Lung (tissue), 12 donors: ENCODE results near the gene ALKBH3. TPM values are rescaled to one million over a fixed set of nuclear protein-coding genes. Genes with fewer than 3 reads are reported as not detected.

Experiments used
- ATAC-seq: fragments of 200-7000 bp; cut with Tn5 transposase; one replicate; pipeline ENCODE4 v1.9.1; 2020; ENCODE audit warnings: moderate number of reproducible peaks; ENCODE audit not compliant: insufficient read depth, low FRiP score
- DNase-seq, 3 donors: peaks; one replicate each; pipeline ENCODE4 v3.0.0-alpha.2; 2013 to 2017
- H3K27ac ChIP-seq, 2 donors: one replicate each; pipeline ENCODE4 v1.5.1; 2013; ENCODE audit warnings: mild to moderate bottlenecking in 2 of 2, moderate library complexity in 2 of 2, control low read depth in 1 of 2, inconsistent platforms in 1 of 2, low read depth in 1 of 2, low read length in 1 of 2
- H3K27me3 ChIP-seq, 3 donors: one replicate each; pipeline ENCODE4 v1.5.1; 2013; ENCODE audit warnings: low read length in 2 of 3; ENCODE audit not compliant: control insufficient read depth in 3 of 3, insufficient read depth in 3 of 3
- H3K36me3 ChIP-seq, 4 donors: one replicate each; pipeline ENCODE4 v1.5.1; 2013; ENCODE audit warnings: low read length in 4 of 4, mild to moderate bottlenecking in 1 of 4, moderate library complexity in 1 of 4; ENCODE audit not compliant: control insufficient read depth in 4 of 4, insufficient read depth in 4 of 4
- H3K4me1 ChIP-seq, 5 donors: one replicate each; pipeline ENCODE4 v1.5.1; 2013; ENCODE audit warnings: low read length in 5 of 5, mild to moderate bottlenecking in 2 of 5, moderate library complexity in 1 of 5; ENCODE audit not compliant: control insufficient read depth in 5 of 5, insufficient read depth in 5 of 5
- H3K4me3 ChIP-seq: one replicate; pipeline ENCODE4 v1.5.1; 2013; ENCODE audit warnings: mild to moderate bottlenecking, control low read depth, moderate library complexity
- H3K9ac ChIP-seq, 2 donors: one replicate each; pipeline ENCODE4 v1.5.1; 2013; ENCODE audit warnings: low read length in 2 of 2, control low read depth in 1 of 2; ENCODE audit not compliant: insufficient read depth in 1 of 2
- H3K9me3 ChIP-seq, 4 donors: one replicate each; pipeline ENCODE4 v1.5.1; 2013; ENCODE audit warnings: low read length in 3 of 4, mild to moderate bottlenecking in 1 of 4, moderate library complexity in 1 of 4; ENCODE audit not compliant: control insufficient read depth in 4 of 4, insufficient read depth in 3 of 4
- WGBS, 2 donors: extraction: QIAGEN DNeasy Blood & Tissue Kit; methylation state at CpG; one replicate each; pipeline ENCODE4 v1.1.7; 2013; 5-methylcytosine and 5-hydroxymethylcytosine counted together
- polyA plus RNA-seq, 2 donors: library from polyadenylated mRNA; stranded (reverse); fragments of 200-250 nt; gene quantifications; one replicate each; pipeline ENCODE4 v1.2.1, GENCODE V29; 2013
- total RNA-seq, 2 donors: library from RNA; depleted of rRNA in 1 of 2; stranded (reverse); fragments of >200 nt in 1 of 2; gene quantifications; one replicate each; pipeline ENCODE4 v1.2.1, GENCODE V29; 2014 to 2021
- TF ChIP-seq, protein P1 (sequence below): IDR thresholded peaks from 2 replicates; pipeline ENCODE4 v1.5.1; 2012; ENCODE audit warnings: mild to moderate bottlenecking; ENCODE audit errors: control extremely low read depth, extremely low read depth
- donor health status: control.
- donor health status: control.
- donor health status: Bipolar disorder and iron deficiency.
- donor health status: healthy.
- donor health status: DM: yes; HTN: yes; CAD: no.

The ALKBH3 gene
- total and polyA plus RNA-seq, 4 donors = 22.6 to 43.7 (median 33.2) TPM

DNA sequence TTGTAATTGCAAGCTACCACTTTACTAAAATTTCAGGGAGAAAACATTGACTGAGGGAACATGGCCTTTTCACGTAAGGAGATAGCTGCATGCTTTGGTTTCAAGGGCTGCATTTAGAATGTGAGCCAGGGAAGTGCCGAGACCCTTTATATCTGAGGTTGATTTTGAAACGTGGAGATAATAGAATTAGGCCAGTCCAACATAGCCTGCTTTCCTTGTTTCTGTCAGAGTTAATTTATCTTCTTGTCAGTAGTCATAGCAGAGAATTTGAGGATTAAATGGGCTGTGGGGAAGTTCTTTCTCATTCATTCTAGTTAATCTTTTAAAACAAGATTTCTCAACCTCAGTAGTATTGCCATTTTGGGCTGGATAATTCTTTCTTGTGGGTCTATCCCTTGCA, 12.2 kb downstream of the ALKBH3 start:
- DNase-seq (no peak), ATAC-seq (no peak)
- TF ChIP-seq, protein P1, sequence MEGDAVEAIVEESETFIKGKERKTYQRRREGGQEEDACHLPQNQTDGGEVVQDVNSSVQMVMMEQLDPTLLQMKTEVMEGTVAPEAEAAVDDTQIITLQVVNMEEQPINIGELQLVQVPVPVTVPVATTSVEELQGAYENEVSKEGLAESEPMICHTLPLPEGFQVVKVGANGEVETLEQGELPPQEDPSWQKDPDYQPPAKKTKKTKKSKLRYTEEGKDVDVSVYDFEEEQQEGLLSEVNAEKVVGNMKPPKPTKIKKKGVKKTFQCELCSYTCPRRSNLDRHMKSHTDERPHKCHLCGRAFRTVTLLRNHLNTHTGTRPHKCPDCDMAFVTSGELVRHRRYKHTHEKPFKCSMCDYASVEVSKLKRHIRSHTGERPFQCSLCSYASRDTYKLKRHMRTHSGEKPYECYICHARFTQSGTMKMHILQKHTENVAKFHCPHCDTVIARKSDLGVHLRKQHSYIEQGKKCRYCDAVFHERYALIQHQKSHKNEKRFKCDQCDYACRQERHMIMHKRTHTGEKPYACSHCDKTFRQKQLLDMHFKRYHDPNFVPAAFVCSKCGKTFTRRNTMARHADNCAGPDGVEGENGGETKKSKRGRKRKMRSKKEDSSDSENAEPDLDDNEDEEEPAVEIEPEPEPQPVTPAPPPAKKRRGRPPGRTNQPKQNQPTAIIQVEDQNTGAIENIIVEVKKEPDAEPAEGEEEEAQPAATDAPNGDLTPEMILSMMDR = no peak
- Histone ChIP-seq H3K4me1 (no peaks in the 10 kb centered on the region), H3K9ac (no peak overlapping the region), H3K4me3 (no peak overlapping the region), H3K27me3 (no peaks in the 10 kb centered on the region), H3K27ac (no peak overlapping the region), H3K9me3 (no peaks in the 10 kb centered on the region), H3K36me3 (peaks cover 19 to 48% (median 31%) of the 10 kb centered on the region in 4 donors)
- WGBS, 2 donors = 59 to 60% methylated on average over 3 of the region's 3 CpGs

DNA sequence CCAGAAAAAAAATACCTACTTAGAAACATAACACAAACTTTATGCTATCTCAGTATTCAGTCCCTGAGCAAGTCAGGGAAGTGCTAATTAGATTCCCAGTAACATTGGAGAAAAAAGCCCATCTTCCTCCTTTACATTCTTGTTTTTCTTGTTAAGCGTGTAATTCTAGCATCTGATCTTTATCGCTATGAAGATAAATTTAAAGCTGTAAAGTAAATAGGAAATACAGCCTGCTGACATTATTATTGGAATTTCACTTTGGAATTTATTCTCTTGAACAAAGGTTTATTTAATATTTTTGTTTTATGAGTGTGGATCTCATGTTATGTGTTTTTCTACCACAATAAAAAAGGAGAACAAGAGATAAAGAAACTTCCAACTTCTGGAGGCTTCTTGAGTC, 13.9 kb downstream of the ALKBH3 start:
- ATAC-seq (no peak), DNase-seq (no peak)
- TF ChIP-seq, protein P1 = no peak
- Histone ChIP-seq H3K4me3 (no peak overlapping the region), H3K9me3 (no peaks in the 10 kb centered on the region), H3K4me1 (no peaks in the 10 kb centered on the region), H3K36me3 (peaks cover 31 to 62% (median 33%) of the 10 kb centered on the region in 4 donors), H3K27me3 (no peaks in the 10 kb centered on the region), H3K27ac (no peak overlapping the region), H3K9ac (no peak overlapping the region)
- 67 to 89% methylated on average over 2 of the region's 2 CpGs for WGBS, 2 donors

DNA sequence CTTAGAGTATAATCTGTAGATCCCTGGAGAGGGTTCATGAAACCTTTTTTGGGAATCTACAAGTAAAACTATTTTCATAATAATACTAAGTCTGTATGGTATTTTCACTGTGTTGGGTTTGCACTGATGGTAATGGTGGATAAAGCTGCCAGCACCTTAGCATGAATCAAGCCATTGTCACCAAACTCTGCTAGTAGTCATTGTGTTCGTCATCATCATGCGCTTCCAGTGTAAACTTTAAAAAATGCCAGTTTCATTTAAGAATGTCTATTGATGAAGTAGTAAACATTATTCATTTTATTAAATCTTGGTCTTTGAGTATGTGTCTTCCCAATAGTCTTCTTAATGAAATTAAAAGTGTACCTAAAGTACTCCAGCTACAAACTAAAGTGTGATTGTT, 15.0 kb downstream of the ALKBH3 start:
- TF ChIP-seq, protein P1 = no peak
- DNase-seq (no peak), ATAC-seq (no peak)
- no peak overlapping the region for H3K4me3 ChIP-seq
- no peaks in the 10 kb centered on the region for H3K27me3 ChIP-seq
- H3K9ac ChIP-seq = no peak overlapping the region
- WGBS, 2 donors = 95 to 100% methylated on average over 2 of the region's 2 CpGs
- no peaks in the 10 kb centered on the region for H3K4me1 ChIP-seq
- H3K9me3 ChIP-seq = no peaks in the 10 kb centered on the region
- no peak overlapping the region for H3K27ac ChIP-seq
- H3K36me3 ChIP-seq = peaks cover 28 to 54% (median 31%) of the 10 kb centered on the region in 4 donors

DNA sequence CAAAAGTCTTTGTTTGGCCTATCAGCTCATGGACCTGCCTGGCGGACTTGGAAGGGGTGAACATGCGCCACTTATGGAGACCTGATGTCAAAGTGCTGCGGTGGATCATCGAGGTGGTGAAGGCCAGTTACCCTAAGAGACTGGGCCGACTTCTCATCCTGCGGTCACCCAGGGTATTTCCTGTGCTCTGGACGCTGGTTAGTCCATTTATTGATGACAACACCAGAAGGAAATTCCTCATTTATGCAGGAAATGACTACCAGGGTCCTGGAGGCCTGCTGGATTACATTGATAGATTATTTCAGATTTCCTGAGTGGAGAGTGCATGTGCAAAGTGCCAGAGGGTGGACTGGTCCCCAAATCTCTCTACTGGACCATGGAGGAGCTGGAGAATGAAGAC, 17.9 kb downstream of the ALKBH3 start:
- DNase-seq = no peak
- Histone ChIP-seq H3K9me3 (no peaks in the 10 kb centered on the region), H3K27ac (no peak overlapping the region), H3K9ac (no peak overlapping the region), H3K27me3 (no peaks in the 10 kb centered on the region), H3K4me3 (no peak overlapping the region), H3K4me1 (peaks cover 0 to 4% (median 0%) of the 10 kb centered on the region in 5 donors), H3K36me3 (peaks cover 19 to 47% (median 27%) of the 10 kb centered on the region in 4 donors)
- 84 to 93% methylated on average over 7 of the region's 7 CpGs for WGBS, 2 donors
- TF ChIP-seq, protein P1 = no peak
- ATAC-seq = no peak
